GM12878 (cell line): Measurements from ENCODE around the gene BBC3. TPM values are rescaled to one million over a fixed set of nuclear protein-coding genes. Genes with fewer than 3 reads are reported as not detected.

ENCODE experiments used
- ATAC-seq: fragments of 200-7000 bp; cut with Tn5 transposase; 3 replicates; pipeline ENCODE4 v1.9.1; 2020; ENCODE audit warnings: mild to moderate bottlenecking, moderate library complexity
- BruUV-seq: library from RNA; stranded (reverse); fragments of 400-500 nt; replicated peaks from 2 replicates; lab custom pipeline; 2021; lab: Mats Ljungman, UMichigan
- CTCF ChIA-PET: fragments of 300-600 bp; sonication (Branson Sonifier 250); formaldehyde crosslinking; extraction: SDS; loops from one replicate; lab custom pipeline; 2021; ENCODE audit warnings: inconsistent platforms; lab: Yijun Ruan, JAX
- POLR2A ChIA-PET: fragments of 350-600 bp; formaldehyde crosslinking; extraction: SDS; loops from one replicate; lab custom pipeline; 2021; ENCODE audit warnings: inconsistent platforms; lab: Charles Lee
- RAD21 ChIA-PET: fragments of 300-600 bp; sonication (Branson Sonifier 250); formaldehyde crosslinking; loops from one replicate; lab custom pipeline; 2023; ENCODE audit warnings: antibody characterized with exemption; ENCODE audit not compliant: unreplicated experiment; lab: Charles Lee
- SMC1A ChIA-PET: fragments of 300-600 bp; sonication (Branson Sonifier 250); formaldehyde crosslinking; loops from one replicate; lab custom pipeline; 2023; ENCODE audit not compliant: unreplicated experiment, uncharacterized antibody; lab: Charles Lee
- DNase-seq: peaks from one replicate; pipeline ENCODE4 v3.0.0-alpha.2; 2011; ENCODE audit warnings: low read depth, low spot score
- FAIRE-seq: peaks from 3 replicates; lab custom pipeline; 2011; peaks lifted over from hg19 to GRCh38; lab: Jason Lieb, UNC
- H2AFZ ChIP-seq: 2 replicates; pipeline ENCODE4 v1.6.0; 2011; ENCODE audit warnings: low read depth, low read length, control low read depth; ENCODE audit not compliant: control insufficient read depth
- H3K27ac ChIP-seq: 2 replicates; pipeline ENCODE4 v1.5.1; 2011; ENCODE audit warnings: control low read depth; ENCODE audit not compliant: control insufficient read depth, insufficient read depth
- H3K27me3 ChIP-seq, 2 experiments: replicated peaks in 1 of 2; 2 replicates each; pipeline versions ENCODE4 v1.6.0 to v1.6.1; 2011; ENCODE audit warnings: low read length in 1 of 2; ENCODE audit not compliant: control insufficient read depth in 2 of 2, insufficient read depth in 2 of 2
- H3K36me3 ChIP-seq, 2 experiments: 2 replicates each; pipeline ENCODE4 v1.5.1; 2011; ENCODE audit warnings: low read length in 1 of 2; ENCODE audit not compliant: control insufficient read depth in 2 of 2, insufficient read depth in 2 of 2
- H3K4me1 ChIP-seq: 2 replicates; pipeline ENCODE4 v1.6.1; 2011; ENCODE audit warnings: mild to moderate bottlenecking, low read length, moderate library complexity, mixed read lengths; ENCODE audit not compliant: control insufficient read depth, insufficient read depth
- H3K4me2 ChIP-seq: 2 replicates; pipeline ENCODE4 v1.6.0; 2011; ENCODE audit warnings: control low read depth; ENCODE audit not compliant: control insufficient read depth, insufficient read depth
- H3K4me3 ChIP-seq: fragments of 200-600 bp; sonication (generic); 2 replicates; pipeline ENCODE4 v1.5.1; 2016
- H3K79me2 ChIP-seq: 2 replicates; pipeline ENCODE4 v1.6.0; 2011; ENCODE audit warnings: low read length; ENCODE audit not compliant: control insufficient read depth, insufficient read depth
- H3K9ac ChIP-seq: 2 replicates; pipeline ENCODE4 v1.8.0; 2011; ENCODE audit warnings: low read length, control low read depth, mixed read lengths; ENCODE audit not compliant: control insufficient read depth, insufficient read depth
- H3K9me3 ChIP-seq: replicated peaks from 3 replicates; pipeline ENCODE4 v1.5.1; 2011; ENCODE audit warnings: mild to moderate bottlenecking, low read length; ENCODE audit not compliant: control insufficient read depth, insufficient read depth
- H4K20me1 ChIP-seq: 2 replicates; pipeline ENCODE4 v1.6.0; 2011; ENCODE audit not compliant: control insufficient read depth, insufficient read depth
- FOXK2 ChIP-seq: fragments of 450-650 bp; IDR thresholded peaks from 2 replicates; pipeline ENCODE4 v1.6.1; 2017; ENCODE audit warnings: mild to moderate bottlenecking, moderate library complexity
- FOXM1 ChIP-seq: IDR thresholded peaks from 2 replicates; pipeline ENCODE4 v1.6.1; 2012; ENCODE audit warnings: low read depth, mild to moderate bottlenecking, inconsistent platforms, low read length, moderate library complexity
- NR2C2 ChIP-seq: IDR thresholded peaks from 2 replicates; pipeline ENCODE4 v1.6.1; 2011; ENCODE audit warnings: borderline replicate concordance, low read depth; ENCODE audit not compliant: control insufficient read depth, insufficient read length
- RFX5 ChIP-seq: IDR thresholded peaks from 2 replicates; pipeline ENCODE4 v1.6.1; 2011; ENCODE audit warnings: low read depth, low read length, improper control_type of control experiment
- TBL1XR1 ChIP-seq: IDR thresholded peaks from 2 replicates; pipeline ENCODE4 v1.6.1; 2012; ENCODE audit warnings: low read depth, low read length, improper control_type of control experiment
- ZZZ3 ChIP-seq: IDR thresholded peaks from 2 replicates; pipeline ENCODE4 v1.6.1; 2011; ENCODE audit warnings: low read depth; ENCODE audit not compliant: control insufficient read depth, insufficient read length
- WGBS: methylation state at CpG from one replicate; pipeline ENCODE4 v1.1.6; 2016; ENCODE audit warnings: low lambda C conversion rate; ENCODE audit not compliant: insufficient replicate concordance, insufficient coverage; ENCODE audit errors: missing lambda C conversion rate; 5-methylcytosine and 5-hydroxymethylcytosine counted together
- in situ Hi-C: fragments of 300-500 bp; cut with MboI; formaldehyde crosslinking; loops from 9 replicates; pipeline ENCODE4 v1.14.3; 2018; ENCODE audit warnings: mixed read lengths
- intact Hi-C: fragments of 100-400 bp; cut with micrococcal nuclease; formaldehyde crosslinking; loops from one replicate; pipeline ENCODE4 v1.14.2; 2022; ENCODE audit not compliant: unreplicated experiment
- polyA plus RNA-seq, 11 experiments: library from polyadenylated mRNA; depleted of rRNA in 4 of 11; unstranded in 6 of 11; stranded (reverse) in 5 of 11; fragments of >200 nt; fragmentation: Nextera tagmentation in 4 of 11; fragmentation: Illumina TruSeq in 1 of 11; extraction: Ambion mirVana in 4 of 11; extraction: Trizol in 1 of 11; gene quantifications; 1 replicate in 1 of 11; 2 replicates in 10 of 11; pipeline versions ENCODE4 v1.2.1 to v1.2.3, GENCODE V29; 2011 to 2016; ENCODE audit warnings: inconsistent platforms in 2 of 11, missing spikeins in 2 of 11, low read depth in 1 of 11
- total RNA-seq, 4 experiments: library from RNA; depleted of rRNA in 3 of 4; stranded (reverse); fragments of >200 nt in 3 of 4; fragmentation: Illumina TruSeq in 1 of 4; extraction: Trizol in 1 of 4; gene quantifications; 2 replicates each; pipeline versions ENCODE4 v1.2.1 to v1.2.3, GENCODE V29; 2013 to 2021
- TF ChIP-seq, protein P1 (sequence below): IDR thresholded peaks from 2 replicates; pipeline ENCODE4 v1.6.1; 2011; ENCODE audit warnings: borderline replicate concordance, low read depth, mild to moderate bottlenecking, moderate library complexity, low read length; ENCODE audit not compliant: insufficient read depth, poor library complexity, severe bottlenecking
- TF ChIP-seq, protein P2 (sequence below): fragments of 450-650 bp; conservative IDR thresholded peaks from 2 replicates; pipeline ENCODE4 v1.6.1; 2017; ENCODE audit warnings: mild to moderate bottlenecking, moderate library complexity
- TF ChIP-seq, protein P3 (sequence below): fragments of 450-650 bp; formaldehyde crosslinking; IDR thresholded peaks from 2 replicates; pipeline ENCODE4 v1.4.0; 2020; ENCODE audit warnings: mild to moderate bottlenecking, moderate library complexity

The BBC3 gene
- total and polyA plus RNA-seq, 10 of the 15 experiments (the other 5 are each of a cell fraction or from before 2014, with no cell fraction given) = 0.10 to 17.9 (median 7.5) TPM

GRCh38 chr19:47241919-47242577 lies 11.0 kb upstream of the BBC3 start (continued):
- TF ChIP-seq, protein P1, sequence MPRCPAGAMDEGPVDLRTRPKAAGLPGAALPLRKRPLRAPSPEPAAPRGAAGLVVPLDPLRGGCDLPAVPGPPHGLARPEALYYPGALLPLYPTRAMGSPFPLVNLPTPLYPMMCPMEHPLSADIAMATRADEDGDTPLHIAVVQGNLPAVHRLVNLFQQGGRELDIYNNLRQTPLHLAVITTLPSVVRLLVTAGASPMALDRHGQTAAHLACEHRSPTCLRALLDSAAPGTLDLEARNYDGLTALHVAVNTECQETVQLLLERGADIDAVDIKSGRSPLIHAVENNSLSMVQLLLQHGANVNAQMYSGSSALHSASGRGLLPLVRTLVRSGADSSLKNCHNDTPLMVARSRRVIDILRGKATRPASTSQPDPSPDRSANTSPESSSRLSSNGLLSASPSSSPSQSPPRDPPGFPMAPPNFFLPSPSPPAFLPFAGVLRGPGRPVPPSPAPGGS = peak; percentile 78
- TF ChIP-seq, protein P2, sequence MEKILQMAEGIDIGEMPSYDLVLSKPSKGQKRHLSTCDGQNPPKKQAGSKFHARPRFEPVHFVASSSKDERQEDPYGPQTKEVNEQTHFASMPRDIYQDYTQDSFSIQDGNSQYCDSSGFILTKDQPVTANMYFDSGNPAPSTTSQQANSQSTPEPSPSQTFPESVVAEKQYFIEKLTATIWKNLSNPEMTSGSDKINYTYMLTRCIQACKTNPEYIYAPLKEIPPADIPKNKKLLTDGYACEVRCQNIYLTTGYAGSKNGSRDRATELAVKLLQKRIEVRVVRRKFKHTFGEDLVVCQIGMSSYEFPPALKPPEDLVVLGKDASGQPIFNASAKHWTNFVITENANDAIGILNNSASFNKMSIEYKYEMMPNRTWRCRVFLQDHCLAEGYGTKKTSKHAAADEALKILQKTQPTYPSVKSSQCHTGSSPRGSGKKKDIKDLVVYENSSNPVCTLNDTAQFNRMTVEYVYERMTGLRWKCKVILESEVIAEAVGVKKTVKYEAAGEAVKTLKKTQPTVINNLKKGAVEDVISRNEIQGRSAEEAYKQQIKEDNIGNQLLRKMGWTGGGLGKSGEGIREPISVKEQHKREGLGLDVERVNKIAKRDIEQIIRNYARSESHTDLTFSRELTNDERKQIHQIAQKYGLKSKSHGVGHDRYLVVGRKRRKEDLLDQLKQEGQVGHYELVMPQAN = no peak
- TF ChIP-seq, all 136 proteins: peak for 3

GRCh38 chr19:47240996-47241918 lies 10.3 kb upstream of the BBC3 start:
- DNase-seq (no peak), ATAC-seq (peak; percentile 42), FAIRE-seq (no peak)
- CTCF ChIA-PET = interaction anchor here (3.6 kb wide), 1 partner anchor 31 kb away, joined by 25 read pairs; no protein-coding TSS in a partner anchor
- Histone ChIP-seq H3K27me3 (peaks cover 1 to 4% of the 10 kb centered on the region in 2 experiments), H3K4me3 (no peak overlapping the region), H3K9ac (peak overlapping the region; percentile 29; the same call in 1 of the 2 replicates), H3K9me3 (no peaks in the 10 kb centered on the region; the same call in 2 of the 3 replicates), H4K20me1 (no peaks in the 10 kb centered on the region), H3K4me2 (peak overlapping the region; percentile 79), H2AFZ (peak overlapping the region; percentile 48; the same call in 1 of the 2 replicates), H3K27ac (no peak overlapping the region), H3K36me3 (no peaks in the 10 kb centered on the region), H3K79me2 (no peaks in the 10 kb centered on the region), H3K4me1 (peaks cover 29% of the 10 kb centered on the region)
- intact Hi-C loops = loop anchor here (1.0 to 10.0 kb wide), 2 partner anchors 10 to 206 kb away; partner anchors contain the start of gene BBC3
- POLR2A ChIA-PET = interaction anchor here (1.3 kb wide), 1 partner anchor 9 kb away, joined by 7 read pairs; no protein-coding TSS in a partner anchor
- BruUV-seq = no TSS peak
- SMC1A ChIA-PET = interaction anchor here (0.9 kb wide), 1 partner anchor 15 kb away, joined by 4 read pairs; no protein-coding TSS in a partner anchor
- WGBS = 6% methylated on average over 18 of the region's 27 CpGs
- in situ Hi-C loops = no loop called here
- RAD21 ChIA-PET = interaction anchor here (0.7 to 3.0 kb wide), 2 partner anchors 30 to 1601 kb away, joined by 3 to 12 read pairs; no protein-coding TSS in a partner anchor
- TF ChIP-seq, protein P3, sequence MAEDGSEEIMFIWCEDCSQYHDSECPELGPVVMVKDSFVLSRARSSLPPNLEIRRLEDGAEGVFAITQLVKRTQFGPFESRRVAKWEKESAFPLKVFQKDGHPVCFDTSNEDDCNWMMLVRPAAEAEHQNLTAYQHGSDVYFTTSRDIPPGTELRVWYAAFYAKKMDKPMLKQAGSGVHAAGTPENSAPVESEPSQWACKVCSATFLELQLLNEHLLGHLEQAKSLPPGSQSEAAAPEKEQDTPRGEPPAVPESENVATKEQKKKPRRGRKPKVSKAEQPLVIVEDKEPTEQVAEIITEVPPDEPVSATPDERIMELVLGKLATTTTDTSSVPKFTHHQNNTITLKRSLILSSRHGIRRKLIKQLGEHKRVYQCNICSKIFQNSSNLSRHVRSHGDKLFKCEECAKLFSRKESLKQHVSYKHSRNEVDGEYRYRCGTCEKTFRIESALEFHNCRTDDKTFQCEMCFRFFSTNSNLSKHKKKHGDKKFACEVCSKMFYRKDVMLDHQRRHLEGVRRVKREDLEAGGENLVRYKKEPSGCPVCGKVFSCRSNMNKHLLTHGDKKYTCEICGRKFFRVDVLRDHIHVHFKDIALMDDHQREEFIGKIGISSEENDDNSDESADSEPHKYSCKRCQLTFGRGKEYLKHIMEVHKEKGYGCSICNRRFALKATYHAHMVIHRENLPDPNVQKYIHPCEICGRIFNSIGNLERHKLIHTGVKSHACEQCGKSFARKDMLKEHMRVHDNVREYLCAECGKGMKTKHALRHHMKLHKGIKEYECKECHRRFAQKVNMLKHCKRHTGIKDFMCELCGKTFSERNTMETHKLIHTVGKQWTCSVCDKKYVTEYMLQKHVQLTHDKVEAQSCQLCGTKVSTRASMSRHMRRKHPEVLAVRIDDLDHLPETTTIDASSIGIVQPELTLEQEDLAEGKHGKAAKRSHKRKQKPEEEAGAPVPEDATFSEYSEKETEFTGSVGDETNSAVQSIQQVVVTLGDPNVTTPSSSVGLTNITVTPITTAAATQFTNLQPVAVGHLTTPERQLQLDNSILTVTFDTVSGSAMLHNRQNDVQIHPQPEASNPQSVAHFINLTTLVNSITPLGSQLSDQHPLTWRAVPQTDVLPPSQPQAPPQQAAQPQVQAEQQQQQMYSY (CRISPR knock-in tag) = no peak
- TF ChIP-seq FOXK2 (no peak), ZZZ3 (no peak), FOXM1 (no peak), RFX5 (peak; percentile 65; the same call in 1 of the 2 replicates), TBL1XR1 (no peak), NR2C2 (no peak)
